Measurements from ENCODE around the gene RNPEP. TPM values are rescaled to one million over a fixed set of nuclear protein-coding genes. Genes with fewer than 3 reads are reported as not detected.

The RNPEP gene
- total and polyA plus RNA-seq, 2 of the 13 experiments (the other 11 are each of a cell fraction or from before 2014, with no cell fraction given): 20.6 to 38.4 TPM

DNA sequence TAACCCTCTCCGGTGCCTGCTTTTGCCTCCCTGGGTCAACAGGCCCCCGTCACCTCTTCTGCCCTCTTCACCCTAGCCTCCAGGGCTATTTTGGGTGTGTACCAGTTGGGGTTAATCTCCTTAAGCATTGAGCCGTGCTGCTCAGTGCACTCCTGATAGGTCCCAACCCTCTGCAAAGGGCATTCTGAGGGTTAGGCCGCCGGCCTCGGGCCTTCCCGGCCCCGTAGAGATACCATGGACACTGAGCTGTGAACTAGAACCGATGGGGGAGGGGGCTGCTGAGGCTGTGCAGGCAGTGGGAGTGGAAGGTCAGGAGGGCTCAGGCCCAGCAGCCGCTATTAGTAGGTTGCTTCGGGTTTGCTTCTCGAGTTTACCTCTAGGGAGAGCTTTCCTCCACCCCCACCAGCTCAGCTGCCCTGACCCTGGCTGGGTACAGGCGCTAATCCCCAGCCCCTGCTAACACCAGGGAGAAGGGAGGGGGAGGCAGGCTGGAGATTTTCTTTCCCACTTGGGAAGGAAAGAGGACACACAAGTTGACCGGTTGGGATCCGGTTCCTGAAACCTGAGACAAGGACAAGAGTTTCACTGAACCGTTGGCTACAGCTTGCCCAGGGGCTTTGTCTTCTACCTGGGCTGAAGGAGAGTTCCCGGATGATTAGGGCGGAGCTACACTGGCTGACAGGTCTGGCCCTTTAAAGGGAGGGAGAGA, 40.9 kb upstream of the RNPEP start (continued):
- TF ChIP-seq ZFP62 (CRISPR knock-in tag; IDR thresholded peaks at IDR 0.05) (no peak), CCAR2 (optimal IDR thresholded peaks at IDR 0.05; ENCODE audit: low read depth, low read length) (no peak), HES4 (CRISPR knock-in tag; IDR thresholded peaks at IDR 0.05; ENCODE audit: borderline replicate concordance) (no peak), SATB2 (CRISPR knock-in tag; IDR thresholded peaks at IDR 0.05) (no peak), XRCC5 (optimal IDR thresholded peaks at IDR 0.05; ENCODE audit: low read length) (peak; percentile 44), ATF7 (IDR thresholded peaks at IDR 0.05) (no peak), ATF7 (CRISPR knock-in tag; IDR thresholded peaks at IDR 0.05) (no peak), ZFY (CRISPR knock-in tag; IDR thresholded peaks at IDR 0.05) (peak; percentile 58; the same call in 1 of the 2 replicates), RBAK (CRISPR knock-in tag; IDR thresholded peaks at IDR 0.05) (no peak), MAF1 (CRISPR knock-in tag; IDR thresholded peaks at IDR 0.05; ENCODE audit: borderline replicate concordance) (no peak), MXI1 (IDR thresholded peaks at IDR 0.05; ENCODE audit: borderline replicate concordance, low read depth, low read length) (no peak), ZMAT3 (CRISPR knock-in tag; conservative IDR thresholded peaks at IDR 0.05) (no peak), PCBP2 (optimal IDR thresholded peaks at IDR 0.05; ENCODE audit: low read depth, low read length, poor library complexity, severe bottlenecking) (no peak), ZNF563 (CRISPR knock-in tag; IDR thresholded peaks at IDR 0.05) (no peak), ZNF567 (CRISPR knock-in tag; IDR thresholded peaks at IDR 0.05; ENCODE audit: borderline replicate concordance) (no peak)
- TF ChIP-seq, protein P1, sequence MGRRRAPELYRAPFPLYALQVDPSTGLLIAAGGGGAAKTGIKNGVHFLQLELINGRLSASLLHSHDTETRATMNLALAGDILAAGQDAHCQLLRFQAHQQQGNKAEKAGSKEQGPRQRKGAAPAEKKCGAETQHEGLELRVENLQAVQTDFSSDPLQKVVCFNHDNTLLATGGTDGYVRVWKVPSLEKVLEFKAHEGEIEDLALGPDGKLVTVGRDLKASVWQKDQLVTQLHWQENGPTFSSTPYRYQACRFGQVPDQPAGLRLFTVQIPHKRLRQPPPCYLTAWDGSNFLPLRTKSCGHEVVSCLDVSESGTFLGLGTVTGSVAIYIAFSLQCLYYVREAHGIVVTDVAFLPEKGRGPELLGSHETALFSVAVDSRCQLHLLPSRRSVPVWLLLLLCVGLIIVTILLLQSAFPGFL (CRISPR knock-in tag; IDR thresholded peaks at IDR 0.05): no peak
- TF ChIP-seq, protein P2, sequence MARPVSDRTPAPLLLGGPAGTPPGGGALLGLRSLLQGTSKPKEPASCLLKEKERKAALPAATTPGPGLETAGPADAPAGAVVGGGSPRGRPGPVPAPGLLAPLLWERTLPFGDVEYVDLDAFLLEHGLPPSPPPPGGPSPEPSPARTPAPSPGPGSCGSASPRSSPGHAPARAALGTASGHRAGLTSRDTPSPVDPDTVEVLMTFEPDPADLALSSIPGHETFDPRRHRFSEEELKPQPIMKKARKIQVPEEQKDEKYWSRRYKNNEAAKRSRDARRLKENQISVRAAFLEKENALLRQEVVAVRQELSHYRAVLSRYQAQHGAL (CRISPR knock-in tag; IDR thresholded peaks at IDR 0.05; ENCODE audit: not compliant biosample characterization): no peak
- TF ChIP-seq, protein P3, sequence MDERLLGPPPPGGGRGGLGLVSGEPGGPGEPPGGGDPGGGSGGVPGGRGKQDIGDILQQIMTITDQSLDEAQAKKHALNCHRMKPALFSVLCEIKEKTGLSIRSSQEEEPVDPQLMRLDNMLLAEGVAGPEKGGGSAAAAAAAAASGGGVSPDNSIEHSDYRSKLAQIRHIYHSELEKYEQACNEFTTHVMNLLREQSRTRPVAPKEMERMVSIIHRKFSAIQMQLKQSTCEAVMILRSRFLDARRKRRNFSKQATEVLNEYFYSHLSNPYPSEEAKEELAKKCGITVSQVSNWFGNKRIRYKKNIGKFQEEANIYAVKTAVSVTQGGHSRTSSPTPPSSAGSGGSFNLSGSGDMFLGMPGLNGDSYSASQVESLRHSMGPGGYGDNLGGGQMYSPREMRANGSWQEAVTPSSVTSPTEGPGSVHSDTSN (CRISPR knock-in tag; IDR thresholded peaks at IDR 0.05): no peak
- TF ChIP-seq, protein P4, sequence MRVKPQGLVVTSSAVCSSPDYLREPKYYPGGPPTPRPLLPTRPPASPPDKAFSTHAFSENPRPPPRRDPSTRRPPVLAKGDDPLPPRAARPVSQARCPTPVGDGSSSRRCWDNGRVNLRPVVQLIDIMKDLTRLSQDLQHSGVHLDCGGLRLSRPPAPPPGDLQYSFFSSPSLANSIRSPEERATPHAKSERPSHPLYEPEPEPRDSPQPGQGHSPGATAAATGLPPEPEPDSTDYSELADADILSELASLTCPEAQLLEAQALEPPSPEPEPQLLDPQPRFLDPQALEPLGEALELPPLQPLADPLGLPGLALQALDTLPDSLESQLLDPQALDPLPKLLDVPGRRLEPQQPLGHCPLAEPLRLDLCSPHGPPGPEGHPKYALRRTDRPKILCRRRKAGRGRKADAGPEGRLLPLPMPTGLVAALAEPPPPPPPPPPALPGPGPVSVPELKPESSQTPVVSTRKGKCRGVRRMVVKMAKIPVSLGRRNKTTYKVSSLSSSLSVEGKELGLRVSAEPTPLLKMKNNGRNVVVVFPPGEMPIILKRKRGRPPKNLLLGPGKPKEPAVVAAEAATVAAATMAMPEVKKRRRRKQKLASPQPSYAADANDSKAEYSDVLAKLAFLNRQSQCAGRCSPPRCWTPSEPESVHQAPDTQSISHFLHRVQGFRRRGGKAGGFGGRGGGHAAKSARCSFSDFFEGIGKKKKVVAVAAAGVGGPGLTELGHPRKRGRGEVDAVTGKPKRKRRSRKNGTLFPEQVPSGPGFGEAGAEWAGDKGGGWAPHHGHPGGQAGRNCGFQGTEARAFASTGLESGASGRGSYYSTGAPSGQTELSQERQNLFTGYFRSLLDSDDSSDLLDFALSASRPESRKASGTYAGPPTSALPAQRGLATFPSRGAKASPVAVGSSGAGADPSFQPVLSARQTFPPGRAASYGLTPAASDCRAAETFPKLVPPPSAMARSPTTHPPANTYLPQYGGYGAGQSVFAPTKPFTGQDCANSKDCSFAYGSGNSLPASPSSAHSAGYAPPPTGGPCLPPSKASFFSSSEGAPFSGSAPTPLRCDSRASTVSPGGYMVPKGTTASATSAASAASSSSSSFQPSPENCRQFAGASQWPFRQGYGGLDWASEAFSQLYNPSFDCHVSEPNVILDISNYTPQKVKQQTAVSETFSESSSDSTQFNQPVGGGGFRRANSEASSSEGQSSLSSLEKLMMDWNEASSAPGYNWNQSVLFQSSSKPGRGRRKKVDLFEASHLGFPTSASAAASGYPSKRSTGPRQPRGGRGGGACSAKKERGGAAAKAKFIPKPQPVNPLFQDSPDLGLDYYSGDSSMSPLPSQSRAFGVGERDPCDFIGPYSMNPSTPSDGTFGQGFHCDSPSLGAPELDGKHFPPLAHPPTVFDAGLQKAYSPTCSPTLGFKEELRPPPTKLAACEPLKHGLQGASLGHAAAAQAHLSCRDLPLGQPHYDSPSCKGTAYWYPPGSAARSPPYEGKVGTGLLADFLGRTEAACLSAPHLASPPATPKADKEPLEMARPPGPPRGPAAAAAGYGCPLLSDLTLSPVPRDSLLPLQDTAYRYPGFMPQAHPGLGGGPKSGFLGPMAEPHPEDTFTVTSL (CRISPR knock-in tag; IDR thresholded peaks at IDR 0.05; ENCODE audit: borderline replicate concordance): no peak
- TF ChIP-seq, protein P5, sequence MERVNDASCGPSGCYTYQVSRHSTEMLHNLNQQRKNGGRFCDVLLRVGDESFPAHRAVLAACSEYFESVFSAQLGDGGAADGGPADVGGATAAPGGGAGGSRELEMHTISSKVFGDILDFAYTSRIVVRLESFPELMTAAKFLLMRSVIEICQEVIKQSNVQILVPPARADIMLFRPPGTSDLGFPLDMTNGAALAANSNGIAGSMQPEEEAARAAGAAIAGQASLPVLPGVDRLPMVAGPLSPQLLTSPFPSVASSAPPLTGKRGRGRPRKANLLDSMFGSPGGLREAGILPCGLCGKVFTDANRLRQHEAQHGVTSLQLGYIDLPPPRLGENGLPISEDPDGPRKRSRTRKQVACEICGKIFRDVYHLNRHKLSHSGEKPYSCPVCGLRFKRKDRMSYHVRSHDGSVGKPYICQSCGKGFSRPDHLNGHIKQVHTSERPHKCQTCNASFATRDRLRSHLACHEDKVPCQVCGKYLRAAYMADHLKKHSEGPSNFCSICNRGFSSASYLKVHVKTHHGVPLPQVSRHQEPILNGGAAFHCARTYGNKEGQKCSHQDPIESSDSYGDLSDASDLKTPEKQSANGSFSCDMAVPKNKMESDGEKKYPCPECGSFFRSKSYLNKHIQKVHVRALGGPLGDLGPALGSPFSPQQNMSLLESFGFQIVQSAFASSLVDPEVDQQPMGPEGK (CRISPR knock-in tag; IDR thresholded peaks at IDR 0.05): no peak

All from HepG2 (cell line).